ENCODE results near the gene KIAA0513.

Gene KIAA0513

GRCh38 chr16:85141491-85142128 lies 114.0 kb downstream of the KIAA0513 start:
- peaks cover 2% of the 10 kb centered on the region for H3K9me3 ChIP-seq (ENCODE audit: low read length)
- peaks cover 20% of the 10 kb centered on the region for H3K4me1 ChIP-seq (ENCODE audit: insufficient read depth, low read length)
- no peaks in the 10 kb centered on the region for H3K27me3 ChIP-seq (ENCODE audit: insufficient read depth, low read length)
- H2AFZ ChIP-seq (ENCODE audit: low read depth, low read length): no peak overlapping the region
- no peak overlapping the region for H3K4me3 ChIP-seq (ENCODE audit: low read length)
- H3K36me3 ChIP-seq (ENCODE audit: insufficient read depth, low read length): no peaks in the 10 kb centered on the region

- Histone ChIP-seq H3K9me3 (ENCODE audit: low read length) (peaks cover 2% of the 10 kb centered on the region), H3K27me3 (ENCODE audit: insufficient read depth, low read length) (no peaks in the 10 kb centered on the region), H2AFZ (ENCODE audit: low read depth, low read length) (no peak overlapping the region), H3K36me3 (ENCODE audit: insufficient read depth, low read length) (no peaks in the 10 kb centered on the region), H3K4me1 (ENCODE audit: insufficient read depth, low read length) (peaks cover 20% of the 10 kb centered on the region), H3K4me3 (ENCODE audit: low read length) (no peak overlapping the region)
Observed at GRCh38 chr16:85142129-85142513, 114.5 kb downstream of the KIAA0513 start.

- Histone ChIP-seq H3K27me3 (ENCODE audit: insufficient read depth, low read length) (no peaks in the 10 kb centered on the region), H3K4me1 (ENCODE audit: insufficient read depth, low read length) (peaks cover 19% of the 10 kb centered on the region), H3K9me3 (ENCODE audit: low read length) (peaks cover 2% of the 10 kb centered on the region), H2AFZ (ENCODE audit: low read depth, low read length) (no peak overlapping the region), H3K36me3 (ENCODE audit: insufficient read depth, low read length) (no peaks in the 10 kb centered on the region), H3K4me3 (ENCODE audit: low read length) (no peak overlapping the region)
Observed at GRCh38 chr16:85142771-85143211, 115.2 kb downstream of the KIAA0513 start.

All from neuron (in vitro differentiated cells).